K562 (cell line): ENCODE data around the gene TRERF1. TPM values are rescaled to one million over a fixed set of nuclear protein-coding genes. Genes with fewer than 3 reads are reported as not detected.
A peak's percentile ranks its signal among the peaks of the same experiment; 100 is the strongest.

ENCODE experiments used
- ATAC-seq: fragments of 200-7000 bp; cut with Tn5 transposase; 3 replicates; pipeline ENCODE4 v1.9.1; 2020; ENCODE audit warnings: moderate library complexity
- BruUV-seq: library from RNA; stranded (reverse); fragments of 400-500 nt; replicated peaks from 2 replicates; lab custom pipeline; 2021; lab: Mats Ljungman, UMichigan
- CTCF ChIA-PET: fragments of 300-600 bp; formaldehyde crosslinking; extraction: SDS; loops from one replicate; lab custom pipeline; 2021; ENCODE audit warnings: low intra/inter-chr PET ratio; lab: Yijun Ruan, JAX
- POLR2A ChIA-PET: fragments of 300-600, 350-650 bp; sonication (Branson Sonifier 250); formaldehyde crosslinking; extraction: SDS; loops from one replicate; lab custom pipeline; 2021; ENCODE audit warnings: antibody characterized with exemption, inconsistent platforms; lab: Yijun Ruan, JAX
- DNase-seq, 4 experiments: peaks; one replicate each; pipeline versions ENCODE4 v3.0.0 to v3.0.0-alpha.2; 2011 to 2018; ENCODE audit warnings: low spot score in 3 of 4, mixed read lengths in 3 of 4; ENCODE audit errors: extremely low read depth in 1 of 4
- FAIRE-seq: peaks from 2 replicates; lab custom pipeline; 2011; peaks lifted over from hg19 to GRCh38; lab: Jason Lieb, UNC
- H2AFZ ChIP-seq: 2 replicates; pipeline ENCODE4 v1.6.0; 2011; ENCODE audit warnings: low read depth, low read length, control low read depth, inconsistent platforms
- H3K27ac ChIP-seq: fragments of 200-600 bp; 3 replicates; pipeline ENCODE4 v1.8.0; 2011; ENCODE audit warnings: low read depth, mild to moderate bottlenecking, control low read depth, inconsistent platforms, low read length, moderate library complexity, mixed read lengths; ENCODE audit errors: extremely low read depth
- H3K27me3 ChIP-seq, 2 experiments: fragments of 300-600 bp in 1 of 2; 2 replicates in 1 of 2; 3 replicates in 1 of 2; pipeline versions ENCODE4 v1.6.0 to v1.8.0; 2011; ENCODE audit warnings: inconsistent platforms in 2 of 2, low read length in 2 of 2, mild to moderate bottlenecking in 1 of 2, mixed read lengths in 1 of 2, moderate library complexity in 1 of 2; ENCODE audit not compliant: control insufficient read depth in 2 of 2, insufficient read depth in 2 of 2
- H3K36me3 ChIP-seq: fragments of 300-600 bp; 3 replicates; pipeline ENCODE4 v1.8.0; 2011; ENCODE audit warnings: mild to moderate bottlenecking, low read length, inconsistent platforms; ENCODE audit not compliant: control insufficient read depth, insufficient read depth
- H3K4me1 ChIP-seq, 2 experiments: fragments of 200-600 bp in 1 of 2; replicated peaks in 1 of 2; 2 replicates in 1 of 2; 3 replicates in 1 of 2; pipeline versions ENCODE4 v1.5.1 to v1.8.0; 2011; ENCODE audit warnings: inconsistent platforms in 2 of 2, low read length in 2 of 2, mild to moderate bottlenecking in 1 of 2, mixed read lengths in 1 of 2, moderate library complexity in 1 of 2; ENCODE audit not compliant: control insufficient read depth in 2 of 2, insufficient read depth in 2 of 2
- H3K4me2 ChIP-seq: 2 replicates; pipeline ENCODE4 v1.6.1; 2011; ENCODE audit warnings: low read length, control low read depth, inconsistent platforms, mixed read lengths; ENCODE audit not compliant: insufficient read depth
- H3K4me3 ChIP-seq: fragments of 200-600 bp; sonication (generic), shearing (Covaris generic); 2 replicates; pipeline ENCODE4 v1.5.1; 2016; ENCODE audit warnings: control low read depth, inconsistent platforms
- H3K79me2 ChIP-seq: fragments of 200-600 bp; 3 replicates; pipeline ENCODE4 v1.8.0; 2011; ENCODE audit warnings: low read length, inconsistent platforms; ENCODE audit not compliant: control insufficient read depth, insufficient read depth
- H3K9ac ChIP-seq, 2 experiments: 2 replicates each; pipeline versions ENCODE4 v1.6.0 to v1.6.1; 2011; ENCODE audit warnings: low read depth in 2 of 2, low read length in 2 of 2, control low read depth in 1 of 2, inconsistent platforms in 1 of 2, mild to moderate bottlenecking in 1 of 2, mixed read lengths in 1 of 2; ENCODE audit not compliant: insufficient read depth in 1 of 2
- H3K9me1 ChIP-seq: one replicate; pipeline ENCODE4 v1.6.0; 2011; ENCODE audit warnings: inconsistent platforms, mild to moderate bottlenecking, low read length, moderate library complexity; ENCODE audit not compliant: control insufficient read depth, insufficient read depth
- H3K9me3 ChIP-seq: replicated peaks from 2 replicates; pipeline ENCODE4 v1.5.1; 2011; ENCODE audit warnings: low read depth, low read length, inconsistent platforms; ENCODE audit not compliant: control insufficient read depth, insufficient read depth
- H4K20me1 ChIP-seq: replicated peaks from 2 replicates; pipeline ENCODE4 v1.6.1; 2011; ENCODE audit warnings: low read length, inconsistent platforms, mixed read lengths; ENCODE audit not compliant: control insufficient read depth, insufficient read depth
- FOXP1 ChIP-seq: sonication (generic); formaldehyde crosslinking; IDR thresholded peaks from 2 replicates; pipeline ENCODE4 v1.8.0; 2022; ENCODE audit warnings: mild to moderate bottlenecking, missing genetic modification reagents
- XRCC4 ChIP-seq: IDR thresholded peaks from one replicate; pipeline ENCODE4 v1.6.1; 2011; ENCODE audit not compliant: insufficient read depth, insufficient read length; ENCODE audit errors: extremely low read depth
- ZBTB17 ChIP-seq: fragments of 450-650 bp; formaldehyde crosslinking; IDR thresholded peaks from 2 replicates; pipeline ENCODE4 v1.4.0; 2020; ENCODE audit warnings: mild to moderate bottlenecking
- ZNF263 ChIP-seq: sonication (generic); formaldehyde crosslinking; IDR thresholded peaks from 2 replicates; pipeline ENCODE4 v1.8.0; 2022; ENCODE audit warnings: mild to moderate bottlenecking, missing genetic modification reagents, borderline replicate concordance
- ZNF717 ChIP-seq: fragments of 250-450 bp; sonication (Bioruptor Pico); IDR thresholded peaks from 2 replicates; pipeline ENCODE4 v1.5.0; 2021
- WGBS: fragments of 100-300 bp; shearing (Covaris generic); methylation state at CpG from one replicate; pipeline ENCODE4 v1.1.6; 2016; ENCODE audit warnings: low coverage, mixed read lengths; ENCODE audit not compliant: insufficient coverage; ENCODE audit errors: missing lambda C conversion rate; 5-methylcytosine and 5-hydroxymethylcytosine counted together
- in situ Hi-C: fragments of 300-500 bp; cut with MboI; formaldehyde crosslinking; loops from 4 replicates; pipeline ENCODE4 v1.15.0; 2018; ENCODE audit warnings: inconsistent platforms, mixed read lengths
- intact Hi-C: fragments of 100-400 bp; cut with micrococcal nuclease; formaldehyde crosslinking; loops from 2 replicates; pipeline ENCODE4 v1.14.2; 2022
- polyA plus RNA-seq, 8 experiments: library from polyadenylated mRNA; depleted of rRNA in 4 of 8; stranded (reverse) in 5 of 8; unstranded in 3 of 8; fragments of >200 nt; fragmentation: Nextera tagmentation in 2 of 8; fragmentation: Illumina TruSeq in 1 of 8; extraction: Ambion mirVana in 2 of 8; extraction: Trizol in 1 of 8; gene quantifications; 2 replicates each; pipeline versions ENCODE4 v1.2.1 to v1.2.3, GENCODE V29; 2011 to 2014; ENCODE audit warnings: inconsistent platforms in 1 of 8, missing spikeins in 1 of 8
- total RNA-seq, 7 experiments: library from RNA; depleted of rRNA in 6 of 7; stranded (reverse); fragments of >200 nt in 6 of 7; fragmentation: Illumina TruSeq in 2 of 7; extraction: Trizol in 2 of 7; gene quantifications; 2 replicates each; pipeline versions ENCODE4 v1.2.1 to v1.2.3, GENCODE V29; 2011 to 2021; ENCODE audit warnings: low replicate concordance in 1 of 7
- TF ChIP-seq, protein P1 (sequence below): fragments of 450-650 bp; IDR thresholded peaks from 2 replicates; pipeline ENCODE4 v1.6.1; 2017; ENCODE audit warnings: mild to moderate bottlenecking, moderate library complexity

The TRERF1 gene
- total and polyA plus RNA-seq, 9 of the 15 experiments (the other 6 are each of a cell fraction or from before 2014, with no cell fraction given): 0.04 to 0.20 (median 0.07) TPM; not detected in 3

DNA sequence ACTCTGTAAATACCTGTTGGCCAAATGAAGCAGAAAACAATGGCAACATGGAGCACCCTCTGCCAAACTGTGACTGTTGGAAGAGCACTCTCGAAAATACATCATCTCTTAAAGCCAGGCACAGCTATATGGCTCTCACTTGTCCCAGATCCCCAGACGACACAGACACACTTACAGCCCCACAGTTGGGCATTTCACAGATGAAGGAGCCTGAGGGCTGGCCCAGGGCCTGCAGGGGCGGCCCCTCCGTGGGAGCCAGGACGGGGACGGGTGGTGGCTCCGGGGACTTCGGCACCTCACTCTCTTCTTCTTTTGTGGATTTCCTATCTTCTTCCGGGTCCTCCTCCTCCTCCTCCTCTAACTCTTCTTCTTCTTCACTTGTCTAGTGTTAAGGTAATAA lies 215.7 kb downstream of the TRERF1 start:
- POLR2A ChIA-PET: interaction anchor here (0.9 kb wide), 1 partner anchor 8 kb away, joined by 3 read pairs; no protein-coding TSS in a partner anchor
- intact Hi-C loops: no loop called here
- DNase-seq: no peak

More for the DNA sequence above, 215.7 kb downstream of the TRERF1 start:
- peaks cover 4% of the 10 kb centered on the region in 2 experiments; a peak in 3 of 5 replicates for H3K4me1 ChIP-seq
- CTCF ChIA-PET: no interaction called here
- no peaks in the 10 kb centered on the region for H3K27me3 ChIP-seq
- no peaks in the 10 kb centered on the region for H3K9me1 ChIP-seq
- WGBS: 26% methylated on average over 8 of the region's 9 CpGs
- no peak overlapping the region for H3K27ac ChIP-seq
- FAIRE-seq (no peak), ATAC-seq (peak; percentile 48)
- H4K20me1 ChIP-seq: no peaks in the 10 kb centered on the region
- BruUV-seq: no TSS peak
- TF ChIP-seq XRCC4 (no peak), ZNF263 (peak; percentile 40), ZNF717 (no peak), ZBTB17 (CRISPR knock-in tag) (no peak), FOXP1 (CRISPR knock-in tag) (no peak)
- TF ChIP-seq, protein P1, sequence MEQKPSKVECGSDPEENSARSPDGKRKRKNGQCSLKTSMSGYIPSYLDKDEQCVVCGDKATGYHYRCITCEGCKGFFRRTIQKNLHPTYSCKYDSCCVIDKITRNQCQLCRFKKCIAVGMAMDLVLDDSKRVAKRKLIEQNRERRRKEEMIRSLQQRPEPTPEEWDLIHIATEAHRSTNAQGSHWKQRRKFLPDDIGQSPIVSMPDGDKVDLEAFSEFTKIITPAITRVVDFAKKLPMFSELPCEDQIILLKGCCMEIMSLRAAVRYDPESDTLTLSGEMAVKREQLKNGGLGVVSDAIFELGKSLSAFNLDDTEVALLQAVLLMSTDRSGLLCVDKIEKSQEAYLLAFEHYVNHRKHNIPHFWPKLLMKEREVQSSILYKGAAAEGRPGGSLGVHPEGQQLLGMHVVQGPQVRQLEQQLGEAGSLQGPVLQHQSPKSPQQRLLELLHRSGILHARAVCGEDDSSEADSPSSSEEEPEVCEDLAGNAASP: no peak
- H3K36me3 ChIP-seq: no peaks in the 10 kb centered on the region
- H3K4me3 ChIP-seq: no peak overlapping the region
- no peak overlapping the region for H3K9ac ChIP-seq
- H2AFZ ChIP-seq: peak overlapping the region; percentile 81
- H3K9me3 ChIP-seq: no peaks in the 10 kb centered on the region
- in situ Hi-C loops: no loop called here
- no peaks in the 10 kb centered on the region for H3K79me2 ChIP-seq
- H3K4me2 ChIP-seq: peak overlapping the region; percentile 21; the same call in 1 of the 2 replicates
